PC-3 (cell line): Measurements from ENCODE around the gene CD151. TPM values are rescaled to one million over a fixed set of nuclear protein-coding genes. Genes with fewer than 3 reads are reported as not detected.

Experiments
- ATAC-seq: fragments of 200-7000 bp; cut with Tn5 transposase; 2 replicates; pipeline ENCODE4 v1.9.1; 2020; ENCODE audit warnings: mild to moderate bottlenecking, moderate library complexity
- BruUV-seq: library from RNA; stranded (reverse); fragments of 400-500 nt; replicated peaks from 2 replicates; lab custom pipeline; 2021; lab: Mats Ljungman, UMichigan
- CTCF ChIA-PET: fragments of 300-600 bp; sonication (Branson Sonifier 250); formaldehyde crosslinking; loops from one replicate; lab custom pipeline; 2022; ENCODE audit warnings: antibody characterized with exemption; lab: Charles Lee
- POLR2A ChIA-PET: fragments of 300-600 bp; sonication (Branson Sonifier 250); formaldehyde crosslinking; loops from one replicate; lab custom pipeline; 2022; ENCODE audit warnings: antibody characterized with exemption; ENCODE audit not compliant: unreplicated experiment; lab: Charles Lee
- DNase-seq: peaks from one replicate; pipeline ENCODE4 v3.0.0-alpha.2; 2015
- H2AFZ ChIP-seq: fragments of 300-600 bp; sonication (generic); 2 replicates; pipeline ENCODE4 v1.6.0; 2016; ENCODE audit warnings: antibody characterized with exemption, low read length
- H3F3A ChIP-seq: fragments of 300-600 bp; sonication (generic); one replicate; pipeline ENCODE4 v1.6.0; 2017; ENCODE audit warnings: antibody characterized with exemption, low read length, control low read depth, mild to moderate bottlenecking; ENCODE audit not compliant: unreplicated experiment
- H3K27ac ChIP-seq: fragments of 300-600 bp; sonication (generic); 2 replicates; pipeline ENCODE4 v1.5.1; 2016; ENCODE audit warnings: mild to moderate bottlenecking, low read length
- H3K27me3 ChIP-seq: fragments of 300-600 bp; sonication (generic); 2 replicates; pipeline ENCODE4 v1.6.1; 2016; ENCODE audit warnings: low read length, mixed read lengths
- H3K36me3 ChIP-seq: fragments of 300-600 bp; sonication (generic); 2 replicates; pipeline ENCODE4 v1.6.1; 2016; ENCODE audit warnings: low read depth, mixed run types, low read length, mixed read lengths
- H3K4me1 ChIP-seq: fragments of 300-600 bp; sonication (generic); 2 replicates; pipeline ENCODE4 v1.5.1; 2016; ENCODE audit warnings: low read length; ENCODE audit not compliant: insufficient read depth
- H3K4me2 ChIP-seq: fragments of 300-600 bp; sonication (generic); 2 replicates; pipeline ENCODE4 v1.6.0; 2016; ENCODE audit warnings: low read length
- H3K4me3 ChIP-seq: fragments of 300-600 bp; sonication (generic); 2 replicates; pipeline ENCODE4 v1.5.1; 2016; ENCODE audit warnings: mild to moderate bottlenecking, low read length, mixed read lengths
- H3K79me2 ChIP-seq: fragments of 300-600 bp; sonication (generic); 2 replicates; pipeline ENCODE4 v1.6.1; 2017; ENCODE audit warnings: low read length, mixed read lengths
- H3K9ac ChIP-seq: fragments of 300-600 bp; sonication (generic); 2 replicates; pipeline ENCODE4 v1.6.0; 2016; ENCODE audit warnings: mild to moderate bottlenecking, low read length
- H3K9me2 ChIP-seq: fragments of 300-600 bp; sonication (generic); replicated peaks from 2 replicates; pipeline ENCODE4 v1.6.1; 2016; ENCODE audit warnings: mixed run types, low read length, mixed read lengths
- H3K9me3 ChIP-seq: fragments of 300-600 bp; sonication (generic); 2 replicates; pipeline ENCODE4 v1.6.1; 2016; ENCODE audit warnings: low read length, mixed read lengths
- H4K20me1 ChIP-seq: fragments of 300-600 bp; sonication (generic); 2 replicates; pipeline ENCODE4 v1.6.1; 2016; ENCODE audit warnings: low read length, mixed read lengths
- EZH2 ChIP-seq: fragments of 300-600 bp; sonication (generic); IDR thresholded peaks from one replicate; pipeline ENCODE4 v1.6.1; 2017; ENCODE audit warnings: antibody characterized with exemption, mild to moderate bottlenecking, low read length; ENCODE audit not compliant: unreplicated experiment
- EZH2phosphoT487 ChIP-seq: fragments of 300-600 bp; sonication (generic); IDR thresholded peaks from 2 replicates; pipeline ENCODE4 v1.6.1; 2018; ENCODE audit warnings: mild to moderate bottlenecking, antibody characterized with exemption, low read length, borderline replicate concordance
- intact Hi-C: fragments of 100-400 bp; cut with micrococcal nuclease; formaldehyde crosslinking; loops from 2 replicates; pipeline ENCODE4 v1.9.0; 2023
- total RNA-seq: library from RNA; depleted of rRNA; stranded (reverse); fragments of >200 nt; gene quantifications from 2 replicates; pipeline ENCODE4 v1.2.3, GENCODE V29; 2014
- TF ChIP-seq, protein P1 (sequence below): fragments of 300-600 bp; sonication (generic); conservative IDR thresholded peaks from 2 replicates; pipeline ENCODE4 v1.5.1; 2017; ENCODE audit warnings: antibody characterized with exemption, low read depth, mild to moderate bottlenecking, low read length

CD151 gene
- total RNA-seq, 1 experiment from 2014 or later, result 469 TPM

DNA sequence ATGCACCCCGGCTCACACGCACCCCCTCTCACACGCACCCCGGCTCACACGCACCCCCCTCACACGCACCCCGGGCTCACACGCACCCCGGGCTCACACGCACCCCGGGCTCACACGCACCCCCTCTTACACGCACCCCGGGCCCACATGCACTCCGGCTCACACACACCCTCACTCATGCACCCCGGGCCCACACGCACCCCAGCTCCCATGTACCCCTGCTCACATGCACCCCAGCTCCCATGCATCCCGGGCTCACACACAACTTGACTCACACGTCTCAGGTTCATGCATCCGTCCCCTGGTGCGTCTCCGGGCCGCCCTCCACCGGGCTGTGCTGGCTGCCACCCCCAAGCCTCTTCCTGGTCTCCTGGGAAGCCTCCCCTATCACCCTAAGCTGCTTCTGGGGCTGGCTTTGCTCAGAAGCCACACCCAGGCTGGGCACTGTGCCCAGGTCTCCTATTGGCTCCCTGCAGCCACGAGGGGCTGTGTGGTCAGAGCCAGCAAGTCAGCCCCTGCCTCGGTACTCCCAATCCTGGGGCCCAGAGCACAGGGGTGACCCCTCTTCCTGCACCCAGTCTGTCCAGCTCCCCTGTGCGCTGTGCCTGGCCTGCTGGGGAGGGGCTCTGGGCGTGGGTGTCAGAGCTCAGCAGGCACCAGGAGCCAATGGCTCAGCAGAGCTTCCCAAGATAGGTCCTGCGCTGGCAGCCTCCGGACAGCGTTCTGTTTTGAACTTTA is 26.8 kb downstream of the CD151 start:
- ChIA-PET CTCF (no interaction called here), POLR2A (interaction anchor here (0.6 kb wide), 1 partner anchor 188 kb away, joined by 12 read pairs; no protein-coding TSS in a partner anchor)
- no peak for TF ChIP-seq EZH2
- TF ChIP-seq, protein P1, sequence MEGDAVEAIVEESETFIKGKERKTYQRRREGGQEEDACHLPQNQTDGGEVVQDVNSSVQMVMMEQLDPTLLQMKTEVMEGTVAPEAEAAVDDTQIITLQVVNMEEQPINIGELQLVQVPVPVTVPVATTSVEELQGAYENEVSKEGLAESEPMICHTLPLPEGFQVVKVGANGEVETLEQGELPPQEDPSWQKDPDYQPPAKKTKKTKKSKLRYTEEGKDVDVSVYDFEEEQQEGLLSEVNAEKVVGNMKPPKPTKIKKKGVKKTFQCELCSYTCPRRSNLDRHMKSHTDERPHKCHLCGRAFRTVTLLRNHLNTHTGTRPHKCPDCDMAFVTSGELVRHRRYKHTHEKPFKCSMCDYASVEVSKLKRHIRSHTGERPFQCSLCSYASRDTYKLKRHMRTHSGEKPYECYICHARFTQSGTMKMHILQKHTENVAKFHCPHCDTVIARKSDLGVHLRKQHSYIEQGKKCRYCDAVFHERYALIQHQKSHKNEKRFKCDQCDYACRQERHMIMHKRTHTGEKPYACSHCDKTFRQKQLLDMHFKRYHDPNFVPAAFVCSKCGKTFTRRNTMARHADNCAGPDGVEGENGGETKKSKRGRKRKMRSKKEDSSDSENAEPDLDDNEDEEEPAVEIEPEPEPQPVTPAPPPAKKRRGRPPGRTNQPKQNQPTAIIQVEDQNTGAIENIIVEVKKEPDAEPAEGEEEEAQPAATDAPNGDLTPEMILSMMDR, result no peak
- no peak for TF ChIP-seq EZH2phosphoT487
- intact Hi-C loops, result no loop called here
- H3K36me3 ChIP-seq, result no peaks in the 10 kb centered on the region
- BruUV-seq, result no TSS peak
- H3K4me1 ChIP-seq, result no peaks in the 10 kb centered on the region
- DNase-seq (peak; percentile 26), ATAC-seq (peak; percentile 21)
- H3K27me3 ChIP-seq, result no peaks in the 10 kb centered on the region
- no peaks in the 10 kb centered on the region for H3K79me2 ChIP-seq
- no peaks in the 10 kb centered on the region for H3K9me3 ChIP-seq
- no peaks in the 10 kb centered on the region for H4K20me1 ChIP-seq
- H3F3A ChIP-seq, result no peaks in the 10 kb centered on the region
- H2AFZ ChIP-seq, result no peak overlapping the region
- H3K4me3 ChIP-seq, result no peak overlapping the region
- H3K27ac ChIP-seq, result no peak overlapping the region
- no peak overlapping the region for H3K9ac ChIP-seq
- no peaks in the 10 kb centered on the region for H3K9me2 ChIP-seq
- H3K4me2 ChIP-seq, result no peak overlapping the region

DNA sequence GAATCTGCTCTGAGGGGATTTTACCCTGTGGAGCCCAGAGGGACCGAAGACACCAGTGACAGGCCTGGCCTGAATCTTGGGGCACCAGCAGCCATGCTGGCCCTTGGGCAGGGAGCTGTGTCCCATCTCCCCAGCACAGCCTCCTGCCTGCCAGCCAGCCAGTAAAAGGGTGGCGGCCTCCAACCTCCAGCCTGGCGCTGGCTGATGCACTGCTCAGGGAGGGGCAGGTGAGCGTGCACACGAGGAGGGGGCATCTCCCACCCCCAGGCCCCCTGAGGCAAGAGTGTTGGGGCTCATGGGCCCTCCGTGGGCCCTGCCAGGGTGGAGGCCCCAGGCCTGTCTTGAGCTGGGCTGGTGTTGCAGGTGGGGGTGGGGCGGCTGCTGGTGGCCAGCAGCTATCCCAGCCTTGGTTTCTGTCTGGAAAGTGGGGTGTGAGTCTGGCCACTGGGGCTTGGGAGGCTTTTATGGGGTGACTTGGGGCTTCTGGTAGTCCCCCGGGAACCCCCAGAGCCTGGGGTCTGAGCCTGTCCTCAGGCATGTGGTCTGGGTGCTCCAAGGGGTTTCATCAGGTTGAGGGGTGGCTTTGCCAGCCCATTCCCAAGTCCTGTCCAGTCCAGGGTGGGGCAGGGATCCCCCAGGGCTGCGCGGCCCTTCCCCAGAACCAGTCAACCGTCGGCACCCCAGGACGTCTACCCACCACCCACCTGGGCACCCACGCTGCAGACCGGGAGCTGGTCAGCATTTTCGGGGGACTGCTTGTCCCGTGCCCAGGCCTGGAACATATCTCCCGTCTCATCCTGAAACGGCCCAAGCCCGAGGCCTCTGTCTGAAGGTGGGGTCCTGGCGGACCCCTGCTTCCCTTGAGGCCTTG is 27.7 kb downstream of the CD151 start:
- Histone ChIP-seq H3K9me2 (no peaks in the 10 kb centered on the region), H3K9ac (no peak overlapping the region), H3K27me3 (no peaks in the 10 kb centered on the region), H3K9me3 (no peaks in the 10 kb centered on the region), H3K36me3 (no peaks in the 10 kb centered on the region), H3K27ac (no peak overlapping the region), H3K4me1 (no peaks in the 10 kb centered on the region), H4K20me1 (no peaks in the 10 kb centered on the region), H3K79me2 (no peaks in the 10 kb centered on the region), H3F3A (no peaks in the 10 kb centered on the region), H3K4me2 (no peak overlapping the region), H2AFZ (no peak overlapping the region), H3K4me3 (no peak overlapping the region)
- ChIA-PET CTCF (no interaction called here), POLR2A (no interaction called here)
- BruUV-seq, result no TSS peak
- TF ChIP-seq EZH2 (no peak), EZH2phosphoT487 (no peak)
- TF ChIP-seq, protein P1, result no peak
- intact Hi-C loops, result no loop called here
- DNase-seq (no peak), ATAC-seq (no peak)
